ENCODE data around the gene BBS2.

The BBS2 gene

GRCh38 chr16:56436258-56436657 lies 83.6 kb downstream of the BBS2 start:
- DNase-seq (ENCODE audit: low read depth), result no peak
- TF ChIP-seq CTCF (IDR thresholded peaks at IDR 0.05; ENCODE audit: insufficient read depth, low read depth, low read length, missing control alignments), result no peak
- no peak overlapping the region for H3K4me3 ChIP-seq (ENCODE audit: low read length)

All from epithelial cell of esophagus (primary cell).